Measurements from ENCODE around the gene DNAH11. TPM values are rescaled to one million over a fixed set of nuclear protein-coding genes. Genes with fewer than 3 reads are reported as not detected.

The DNAH11 gene, protein sequence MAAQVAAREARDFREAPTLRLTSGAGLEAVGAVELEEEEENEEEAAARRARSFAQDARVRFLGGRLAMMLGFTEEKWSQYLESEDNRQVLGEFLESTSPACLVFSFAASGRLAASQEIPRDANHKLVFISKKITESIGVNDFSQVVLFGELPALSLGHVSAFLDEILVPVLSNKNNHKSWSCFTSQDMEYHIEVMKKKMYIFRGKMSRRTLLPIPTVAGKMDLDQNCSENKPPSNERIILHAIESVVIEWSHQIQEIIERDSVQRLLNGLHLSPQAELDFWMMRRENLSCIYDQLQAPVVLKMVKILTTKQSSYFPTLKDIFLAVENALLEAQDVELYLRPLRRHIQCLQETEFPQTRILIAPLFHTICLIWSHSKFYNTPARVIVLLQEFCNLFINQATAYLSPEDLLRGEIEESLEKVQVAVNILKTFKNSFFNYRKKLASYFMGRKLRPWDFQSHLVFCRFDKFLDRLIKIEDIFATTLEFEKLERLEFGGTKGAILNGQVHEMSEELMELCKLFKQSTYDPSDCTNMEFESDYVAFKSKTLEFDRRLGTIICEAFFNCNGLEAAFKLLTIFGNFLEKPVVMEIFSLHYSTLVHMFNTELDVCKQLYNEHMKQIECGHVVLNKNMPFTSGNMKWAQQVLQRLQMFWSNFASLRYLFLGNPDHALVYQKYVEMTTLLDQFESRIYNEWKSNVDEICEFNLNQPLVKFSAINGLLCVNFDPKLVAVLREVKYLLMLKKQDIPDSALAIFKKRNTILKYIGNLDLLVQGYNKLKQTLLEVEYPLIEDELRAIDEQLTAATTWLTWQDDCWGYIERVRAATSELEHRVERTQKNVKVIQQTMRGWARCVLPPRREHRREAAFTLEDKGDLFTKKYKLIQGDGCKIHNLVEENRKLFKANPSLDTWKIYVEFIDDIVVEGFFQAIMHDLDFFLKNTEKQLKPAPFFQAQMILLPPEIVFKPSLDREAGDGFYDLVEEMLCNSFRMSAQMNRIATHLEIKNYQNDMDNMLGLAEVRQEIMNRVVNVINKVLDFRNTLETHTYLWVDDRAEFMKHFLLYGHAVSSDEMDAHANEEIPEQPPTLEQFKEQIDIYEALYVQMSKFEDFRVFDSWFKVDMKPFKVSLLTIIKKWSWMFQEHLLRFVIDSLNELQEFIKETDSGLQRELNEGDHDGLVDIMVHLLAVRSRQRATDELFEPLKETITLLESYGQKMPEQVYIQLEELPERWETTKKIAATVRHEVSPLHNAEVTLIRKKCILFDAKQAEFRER (N-terminal part only)
- 0.92 and 2.5 TPM in 2 replicates for total RNA-seq

DNA sequence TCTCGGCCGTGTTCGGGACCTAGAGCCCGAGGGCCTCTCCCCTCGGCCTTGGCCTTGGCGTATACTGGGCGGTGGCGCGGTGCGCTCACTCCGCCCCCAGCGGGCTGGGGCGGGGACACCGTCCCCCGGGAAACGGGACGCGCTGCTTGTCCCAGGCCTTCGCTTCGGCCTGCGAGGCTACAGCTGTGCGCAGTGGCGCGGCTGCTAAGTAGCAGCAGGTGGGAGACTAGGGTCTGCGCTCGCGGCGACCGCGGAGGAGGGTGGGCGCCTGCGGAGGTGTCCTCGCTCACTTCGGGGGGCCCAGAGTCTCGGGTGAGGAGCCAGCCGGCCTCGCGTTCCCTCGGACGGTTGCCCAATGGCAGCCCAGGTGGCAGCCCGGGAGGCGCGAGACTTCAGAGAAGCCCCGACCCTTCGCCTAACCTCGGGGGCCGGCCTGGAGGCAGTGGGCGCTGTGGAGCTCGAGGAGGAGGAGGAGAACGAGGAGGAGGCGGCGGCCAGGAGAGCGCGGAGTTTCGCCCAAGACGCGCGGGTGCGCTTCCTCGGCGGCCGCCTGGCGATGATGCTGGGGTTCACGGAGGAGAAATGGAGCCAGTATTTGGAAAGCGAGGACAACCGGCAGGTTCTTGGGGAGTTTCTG, at the start of gene DNAH11:
Gene DNAH11, plus strand, starts transcription at position 149 of the 637 bp plus-strand sequence. Its CDS starts 207 bp downstream, at position 356.

DNA sequence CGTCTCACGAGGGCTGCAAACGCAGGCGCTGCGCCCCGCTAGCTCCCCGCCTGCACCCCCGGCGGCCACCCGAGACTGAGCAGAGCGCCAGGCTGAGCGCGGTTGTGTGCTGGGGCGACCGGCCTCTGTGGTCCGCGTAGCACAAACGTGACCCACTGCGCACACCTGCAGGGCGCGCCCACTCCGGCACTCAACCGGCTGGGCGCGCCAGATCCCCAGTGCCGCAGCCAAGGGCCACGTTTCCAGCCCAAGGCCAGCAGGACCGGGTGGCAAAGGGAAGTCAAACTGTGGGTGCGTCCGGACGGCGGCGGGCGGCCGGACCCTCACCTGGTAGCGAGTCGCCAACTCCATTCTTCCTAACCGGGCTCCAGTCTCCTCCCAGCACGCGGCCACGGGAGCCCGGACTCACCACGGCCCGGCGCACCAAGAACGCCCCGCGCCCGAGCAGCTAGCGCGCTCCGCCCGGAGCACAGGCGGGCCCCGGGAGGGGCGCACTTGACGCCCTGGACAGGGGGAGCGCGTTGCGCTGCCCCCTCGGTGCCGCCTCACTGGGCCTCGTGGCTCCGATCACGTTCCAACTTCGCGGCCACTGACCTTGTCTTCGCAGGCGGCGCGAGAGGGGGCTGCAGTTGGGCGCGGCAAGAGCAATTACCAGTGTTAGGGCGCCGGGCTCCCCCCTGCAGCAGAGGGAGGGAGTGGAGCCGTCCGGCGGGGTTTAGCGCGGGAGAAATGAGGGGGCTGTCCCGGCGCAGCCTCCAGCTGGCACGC, 402.8 kb downstream of the DNAH11 start, which contains the start of gene CDCA7L:
Gene CDCA7L, minus strand, starts transcription at position 446 of the 768 bp plus-strand sequence. Its CDS starts 95 bp downstream, at position 351.

Other genes starting within 250 kb of the DNAH11 start
- 4.8 and 6.8 TPM in 2 replicates for gene SP4, start 115.0 kb upstream of the DNAH11 start, total RNA-seq